H1 (cell line): ENCODE results near the gene GPS1. TPM values are rescaled to one million over a fixed set of nuclear protein-coding genes. Genes with fewer than 3 reads are reported as not detected.

Source experiments
- CTCF ChIA-PET: fragments of 300-600 bp; sonication (Branson Sonifier 250); formaldehyde crosslinking; loops from one replicate; lab custom pipeline; 2021; ENCODE audit not compliant: partially characterized antibody; lab: Charles Lee
- POLR2A ChIA-PET: fragments of 300-600 bp; sonication (Branson Sonifier 250); formaldehyde crosslinking; loops from one replicate; lab custom pipeline; 2021; ENCODE audit warnings: inconsistent platforms; ENCODE audit not compliant: partially characterized antibody; lab: Charles Lee
- DNase-seq, 2 experiments: peaks; one replicate each; pipeline versions ENCODE4 v3.0.0 to v3.0.0-alpha.2; 2010 to 2022; ENCODE audit warnings: low spot score in 2 of 2, low read depth in 1 of 2, mixed read lengths in 1 of 2
- FAIRE-seq: peaks from 2 replicates; lab custom pipeline; 2011; peaks lifted over from hg19 to GRCh38; lab: Jason Lieb, UNC
- H2AFZ ChIP-seq: 2 replicates; pipeline ENCODE4 v1.8.1; 2012; ENCODE audit warnings: low read length, inconsistent platforms
- H2AK5ac ChIP-seq: 2 replicates; pipeline ENCODE4 v1.6.1; 2013; ENCODE audit warnings: low read depth, low read length
- H2BK120ac ChIP-seq: replicated peaks from 2 replicates; pipeline ENCODE3; 2013; ENCODE audit warnings: low read depth, low read length, inconsistent platforms
- H2BK12ac ChIP-seq: 2 replicates; pipeline ENCODE4 v1.6.1; 2013; ENCODE audit warnings: low read depth, low read length
- H2BK15ac ChIP-seq: 2 replicates; pipeline ENCODE4 v1.6.1; 2013; ENCODE audit warnings: low read length
- H2BK20ac ChIP-seq: 2 replicates; pipeline ENCODE4 v1.6.1; 2013; ENCODE audit warnings: low read length
- H2BK5ac ChIP-seq: 2 replicates; pipeline ENCODE4 v1.6.1; 2013; ENCODE audit warnings: low read depth, low read length
- H3K14ac ChIP-seq: 2 replicates; pipeline ENCODE4 v1.6.1; 2013; ENCODE audit warnings: inconsistent platforms; ENCODE audit not compliant: insufficient read length
- H3K18ac ChIP-seq: 2 replicates; pipeline ENCODE4 v1.6.1; 2013; ENCODE audit warnings: low read length; ENCODE audit errors: extremely low read depth
- H3K23ac ChIP-seq: 2 replicates; pipeline ENCODE4 v1.6.1; 2013; ENCODE audit warnings: inconsistent platforms; ENCODE audit not compliant: insufficient read length
- H3K23me2 ChIP-seq: 2 replicates; pipeline ENCODE4 v1.6.1; 2013; ENCODE audit warnings: low read depth, low read length
- H3K27ac ChIP-seq: 2 replicates; pipeline ENCODE4 v1.6.1; 2011; ENCODE audit warnings: low read depth, low read length, inconsistent platforms
- H3K27me3 ChIP-seq, 4 experiments: replicated peaks in 1 of 4; 1 replicate in 1 of 4; 2 replicates in 3 of 4; pipeline versions ENCODE4 v1.6.1 to v1.8.1; 2011 to 2013; ENCODE audit warnings: low read length in 3 of 4, mild to moderate bottlenecking in 3 of 4, inconsistent platforms in 2 of 4, mixed read lengths in 2 of 4, moderate library complexity in 1 of 4; ENCODE audit not compliant: control insufficient read depth in 3 of 4, insufficient read depth in 3 of 4; ENCODE audit errors: extremely low read depth in 1 of 4
- H3K36me3 ChIP-seq, 4 experiments: 2 replicates each; pipeline versions ENCODE4 v1.6.1 to v1.8.1; 2011 to 2013; ENCODE audit warnings: mild to moderate bottlenecking in 4 of 4, low read length in 3 of 4, moderate library complexity in 2 of 4, control low read depth in 1 of 4, inconsistent platforms in 1 of 4; ENCODE audit not compliant: insufficient read depth in 4 of 4, control insufficient read depth in 2 of 4
- H3K4ac ChIP-seq: replicated peaks from 2 replicates; pipeline ENCODE3; 2013; ENCODE audit warnings: low read length, low read depth, mixed read lengths, inconsistent platforms; ENCODE audit not compliant: insufficient read length
- H3K4me1 ChIP-seq, 4 experiments: replicated peaks in 1 of 4; 1 replicate in 1 of 4; 2 replicates in 3 of 4; pipeline versions ENCODE4 v1.6.1 to v1.8.1; 2011 to 2013; ENCODE audit warnings: low read length in 3 of 4, inconsistent platforms in 2 of 4, mixed read lengths in 1 of 4; ENCODE audit not compliant: insufficient read depth in 4 of 4, control insufficient read depth in 3 of 4
- H3K4me2 ChIP-seq, 2 experiments: 2 replicates each; pipeline versions ENCODE4 v1.6.1 to v1.8.1; 2011 to 2013; ENCODE audit warnings: low read depth in 2 of 2, low read length in 2 of 2, control low read depth in 1 of 2, inconsistent platforms in 1 of 2, mild to moderate bottlenecking in 1 of 2; ENCODE audit not compliant: insufficient read depth in 1 of 2
- H3K4me3 ChIP-seq, 4 experiments: fragments of 200-600, 300-600 bp in 1 of 4; sonication (generic), shearing (Covaris generic), sonication (Bioruptor Twin) in 1 of 4; 2 replicates each; pipeline versions ENCODE4 v1.5.1 to v1.8.1; 2011 to 2016; ENCODE audit warnings: low read length in 4 of 4, low read depth in 3 of 4, control low read depth in 2 of 4, inconsistent platforms in 2 of 4, mild to moderate bottlenecking in 2 of 4, mixed read lengths in 1 of 4, moderate library complexity in 1 of 4; ENCODE audit not compliant: insufficient read depth in 2 of 4; ENCODE audit errors: extremely low read depth in 1 of 4
- H3K56ac ChIP-seq: replicated peaks from 2 replicates; pipeline ENCODE3; 2013; ENCODE audit warnings: low read depth, mild to moderate bottlenecking, mixed read lengths, low read length, inconsistent platforms; ENCODE audit not compliant: insufficient read length
- H3K79me1 ChIP-seq: 2 replicates; pipeline ENCODE4 v1.6.1; 2013; ENCODE audit warnings: low read depth, low read length, control low read depth
- H3K79me2 ChIP-seq, 2 experiments: 2 replicates each; pipeline versions ENCODE4 v1.6.1 to v1.8.1; 2012 to 2013; ENCODE audit warnings: low read length in 2 of 2, mild to moderate bottlenecking in 2 of 2, inconsistent platforms in 1 of 2; ENCODE audit not compliant: insufficient read depth in 2 of 2, control insufficient read depth in 1 of 2
- H3K9ac ChIP-seq, 4 experiments: replicated peaks in 1 of 4; 1 replicate in 1 of 4; 2 replicates in 3 of 4; pipeline versions ENCODE4 v1.6.1 to v1.8.1; 2011 to 2013; ENCODE audit warnings: low read depth in 3 of 4, low read length in 3 of 4, control low read depth in 2 of 4, mild to moderate bottlenecking in 2 of 4, moderate library complexity in 2 of 4, inconsistent platforms in 1 of 4; ENCODE audit errors: extremely low read depth in 1 of 4
- H3K9me3 ChIP-seq, 2 experiments: 2 replicates each; pipeline versions ENCODE4 v1.6.1 to v1.8.1; 2012 to 2013; ENCODE audit warnings: mild to moderate bottlenecking in 2 of 2, moderate library complexity in 2 of 2, control low read depth in 1 of 2, inconsistent platforms in 1 of 2, low read depth in 1 of 2, low read length in 1 of 2, mixed read lengths in 1 of 2; ENCODE audit not compliant: insufficient read depth in 2 of 2
- H4K20me1 ChIP-seq, 2 experiments: replicated peaks in 1 of 2; 2 replicates each; pipeline versions ENCODE3 to v1.8.1; 2011 to 2013; ENCODE audit warnings: inconsistent platforms in 2 of 2, low read length in 2 of 2, mild to moderate bottlenecking in 1 of 2; ENCODE audit not compliant: insufficient read depth in 2 of 2, control insufficient read depth in 1 of 2
- H4K5ac ChIP-seq: 2 replicates; pipeline ENCODE4 v1.6.1; 2013; ENCODE audit warnings: low read length, low read depth, mixed read lengths, inconsistent platforms; ENCODE audit not compliant: insufficient read length
- H4K8ac ChIP-seq: 2 replicates; pipeline ENCODE4 v1.8.0; 2013; ENCODE audit warnings: mild to moderate bottlenecking, moderate library complexity, low read length, inconsistent platforms; ENCODE audit not compliant: insufficient read depth; ENCODE audit errors: extremely low read depth
- H4K91ac ChIP-seq: replicated peaks from 2 replicates; pipeline ENCODE3; 2013; ENCODE audit warnings: low read length, mixed read lengths, inconsistent platforms; ENCODE audit not compliant: insufficient read length
- CBX8 ChIP-seq: fragments of 300-800, 300-1000 bp; sonication (generic); IDR thresholded peaks from 2 replicates; pipeline ENCODE4 v1.7.1; 2016; ENCODE audit warnings: low read depth, low read length, borderline replicate concordance
- GABPA ChIP-seq: IDR thresholded peaks from 2 replicates; pipeline ENCODE4 v1.6.1; 2011; ENCODE audit warnings: mild to moderate bottlenecking, low read length, moderate library complexity, borderline replicate concordance; ENCODE audit not compliant: insufficient read depth
- KDM4A ChIP-seq: IDR thresholded peaks from one replicate; pipeline ENCODE4 v1.7.1; 2012; ENCODE audit warnings: low read depth, mild to moderate bottlenecking, moderate library complexity, low read length, inconsistent platforms; ENCODE audit not compliant: severe bottlenecking
- KDM5A ChIP-seq: fragments of 200-600 bp; IDR thresholded peaks from 2 replicates; pipeline ENCODE4 v1.7.1; 2012; ENCODE audit warnings: mild to moderate bottlenecking, low read length, inconsistent platforms, mixed read lengths
- POLR2AphosphoS5 ChIP-seq: IDR thresholded peaks from 2 replicates; pipeline ENCODE4 v1.6.1; 2011; ENCODE audit warnings: low read depth, low read length
- RFX5 ChIP-seq: IDR thresholded peaks from 2 replicates; pipeline ENCODE4 v1.6.1; 2011; ENCODE audit warnings: low read depth, low read length, improper control_type of control experiment, borderline replicate concordance
- TAF7 ChIP-seq: optimal IDR thresholded peaks from 2 replicates; pipeline ENCODE3; 2011; ENCODE audit warnings: low read depth, mild to moderate bottlenecking, inconsistent platforms, low read length, moderate library complexity, borderline replicate concordance
- WGBS, 2 experiments: shearing (Covaris generic) in 1 of 2; methylation state at CpG; one replicate each; pipeline versions ENCODE4 v1.1.6 to v1.1.7; 2013 to 2015; ENCODE audit warnings: low lambda C conversion rate in 2 of 2, mixed read lengths in 2 of 2, inconsistent platforms in 1 of 2, low coverage in 1 of 2, missing lambda C conversion rate in 1 of 2; ENCODE audit not compliant: insufficient replicate concordance in 2 of 2, insufficient coverage in 1 of 2, insufficient read length in 1 of 2; ENCODE audit errors: extremely low coverage in 1 of 2, missing lambda C conversion rate in 1 of 2; 5-methylcytosine and 5-hydroxymethylcytosine counted together
- polyA plus RNA-seq, 7 experiments: library from polyadenylated mRNA; depleted of rRNA in 3 of 7; stranded (reverse) in 5 of 7; unstranded in 2 of 7; fragments of >200 nt in 5 of 7; fragments of 200-250 nt in 2 of 7; gene quantifications; 1 replicate in 5 of 7; 2 replicates in 1 of 7; 4 replicates in 1 of 7; pipeline versions ENCODE4 v1.2.1 to v1.2.3, GENCODE V29; 2011 to 2013; ENCODE audit warnings: missing spikeins in 2 of 7, mixed read lengths in 2 of 7
- total RNA-seq: library from RNA; stranded (reverse); fragmentation: NEBNext Ultra II Directional; extraction: Animal tissue kit (Norgen Biotek cat#: 25700); gene quantifications from 2 replicates; pipeline ENCODE4 v1.2.1, GENCODE V29; 2021

GPS1 gene
- total and polyA plus RNA-seq, 2 of the 8 experiments (the other 6 are each of a cell fraction or from before 2014, with no cell fraction given) = 153 to 277 TPM

DNA sequence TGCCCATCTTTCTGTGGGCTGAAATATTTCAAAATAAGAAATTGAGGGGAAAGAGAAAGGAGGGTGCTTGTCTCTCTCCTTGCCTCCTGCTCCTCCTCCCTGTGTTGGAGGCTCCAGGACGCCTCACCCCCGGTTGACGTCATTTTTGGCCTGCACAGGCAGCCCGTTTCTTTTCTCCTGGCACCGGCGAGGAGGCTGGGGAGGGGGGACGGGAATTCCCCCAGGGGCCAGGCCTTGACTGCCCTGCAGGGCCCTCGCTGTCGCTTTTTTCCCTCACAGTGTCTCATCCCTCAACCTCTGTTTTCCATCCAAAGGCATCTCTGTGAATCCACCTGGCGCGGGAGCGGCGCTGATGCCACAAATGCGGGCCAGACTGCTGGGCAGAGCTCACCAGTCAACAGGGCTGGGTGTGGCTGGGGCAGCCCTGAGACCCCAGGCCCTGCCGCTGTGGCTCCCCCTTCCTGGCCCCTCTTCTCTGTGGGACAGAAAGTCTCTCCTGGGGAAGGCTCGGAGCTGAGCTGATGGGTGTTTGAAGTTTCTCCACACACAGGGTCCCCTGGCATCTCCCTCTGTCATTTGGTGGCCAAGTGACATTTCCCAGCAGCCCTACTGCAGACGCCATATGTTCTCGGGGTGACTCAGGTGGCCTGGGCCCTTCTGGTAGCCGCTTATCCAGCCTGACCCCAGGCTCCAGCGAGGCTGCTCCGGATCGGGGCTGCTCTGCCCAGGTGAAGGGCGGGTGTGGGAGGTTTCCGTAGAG is 45.0 kb upstream of the GPS1 start:
- Histone ChIP-seq H2BK15ac (no peak overlapping the region), H3K79me2 (no peaks in the 10 kb centered on the region)
- 88% methylated on average over 23 of the region's 24 CpGs; no CpG with 5 or more reads in 1 of the 2 experiments for WGBS, 2 experiments

More for the DNA sequence above, 45.0 kb upstream of the GPS1 start:
- Histone ChIP-seq H3K23me2 (0 out of 2 replicates have a peak, but pooled peaks cover 1% of the 10 kb centered on the region), H3K18ac (no peak overlapping the region), H3K4me2 (no peak overlapping the region), H2BK120ac (no peak overlapping the region), H2AFZ (no peak overlapping the region), H3K27ac (no peak overlapping the region), H4K8ac (no peak overlapping the region), H3K14ac (no peak overlapping the region), H4K5ac (no peak overlapping the region), H4K91ac (no peak overlapping the region), H3K56ac (no peak overlapping the region), H2BK20ac (no peak overlapping the region), H2BK5ac (0 out of 2 replicates have a peak overlapping the region, but pooled peaks have one; percentile 60), H3K79me1 (peaks cover 3% of the 10 kb centered on the region), H3K4me3 (no peak overlapping the region), H3K36me3 (no peaks in the 10 kb centered on the region; a peak in 1 of 8 replicates), H2BK12ac (no peak overlapping the region), H2AK5ac (no peak overlapping the region), H3K9ac (no peak overlapping the region), H4K20me1 (peaks cover 3 to 4% of the 10 kb centered on the region in 2 experiments), H3K4me1 (peaks cover 0 to 1% (median 0%) of the 10 kb centered on the region in 4 experiments; a peak in 1 of 7 replicates), H3K4ac (no peak overlapping the region), H3K23ac (no peak overlapping the region), H3K27me3 (no peaks in the 10 kb centered on the region), H3K9me3 (no peaks in the 10 kb centered on the region)
- DNase-seq (no peak), FAIRE-seq (no peak)
- no peak for TF ChIP-seq KDM4A
- no peak for TF ChIP-seq POLR2AphosphoS5
- TF ChIP-seq GABPA = no peak
- TF ChIP-seq RFX5 = no peak
- no peak for TF ChIP-seq KDM5A
- TF ChIP-seq TAF7 = no peak
- TF ChIP-seq CBX8 = no peak
- POLR2A ChIA-PET = interaction anchor here (1.2 kb wide), 1 partner anchor 47 kb away, joined by 3 read pairs; no protein-coding TSS in a partner anchor
- CTCF ChIA-PET = interaction anchor here (0.7 kb wide), 1 partner anchor 47 kb away, joined by 3 read pairs; no protein-coding TSS in a partner anchor
